Fibroblast of pulmonary artery (primary cell): ENCODE data around the gene SDK1.

Source experiments
- DNase-seq: peaks from one replicate; pipeline ENCODE4 v3.0.0-alpha.2; 2010; ENCODE audit warnings: low read depth
- H3K4me3 ChIP-seq: replicated peaks from 2 replicates; pipeline ENCODE4 v1.5.1; 2011; ENCODE audit warnings: low read depth, mild to moderate bottlenecking, control low read depth, low read length, moderate library complexity
- TF ChIP-seq, protein P1 (sequence below): IDR thresholded peaks from 2 replicates; pipeline ENCODE4 v1.5.1; 2011; ENCODE audit warnings: mild to moderate bottlenecking, control low read depth, low read length, inconsistent platforms; ENCODE audit errors: missing control alignments

SDK1 gene

DNA sequence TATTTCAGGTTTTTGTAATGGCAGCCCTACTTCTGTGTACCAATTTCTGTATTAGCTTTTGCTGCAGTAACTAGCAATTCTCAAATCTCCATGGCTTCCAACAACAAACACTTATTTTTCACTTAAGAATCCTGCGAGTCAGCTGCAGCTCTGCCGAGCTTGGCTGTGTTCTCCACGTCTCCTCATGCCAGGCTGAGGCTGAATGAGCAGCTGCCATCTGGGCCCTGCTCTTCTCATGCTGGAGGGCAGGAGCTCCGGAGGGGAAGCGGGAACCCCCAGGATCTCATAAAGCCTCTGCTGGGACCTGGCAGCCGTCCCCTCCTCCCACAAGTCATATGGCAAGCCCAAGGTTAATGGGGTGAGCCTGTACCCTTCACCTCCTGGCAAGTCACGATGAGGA is 591.1 kb downstream of the SDK1 start:
- TF ChIP-seq, protein P1, sequence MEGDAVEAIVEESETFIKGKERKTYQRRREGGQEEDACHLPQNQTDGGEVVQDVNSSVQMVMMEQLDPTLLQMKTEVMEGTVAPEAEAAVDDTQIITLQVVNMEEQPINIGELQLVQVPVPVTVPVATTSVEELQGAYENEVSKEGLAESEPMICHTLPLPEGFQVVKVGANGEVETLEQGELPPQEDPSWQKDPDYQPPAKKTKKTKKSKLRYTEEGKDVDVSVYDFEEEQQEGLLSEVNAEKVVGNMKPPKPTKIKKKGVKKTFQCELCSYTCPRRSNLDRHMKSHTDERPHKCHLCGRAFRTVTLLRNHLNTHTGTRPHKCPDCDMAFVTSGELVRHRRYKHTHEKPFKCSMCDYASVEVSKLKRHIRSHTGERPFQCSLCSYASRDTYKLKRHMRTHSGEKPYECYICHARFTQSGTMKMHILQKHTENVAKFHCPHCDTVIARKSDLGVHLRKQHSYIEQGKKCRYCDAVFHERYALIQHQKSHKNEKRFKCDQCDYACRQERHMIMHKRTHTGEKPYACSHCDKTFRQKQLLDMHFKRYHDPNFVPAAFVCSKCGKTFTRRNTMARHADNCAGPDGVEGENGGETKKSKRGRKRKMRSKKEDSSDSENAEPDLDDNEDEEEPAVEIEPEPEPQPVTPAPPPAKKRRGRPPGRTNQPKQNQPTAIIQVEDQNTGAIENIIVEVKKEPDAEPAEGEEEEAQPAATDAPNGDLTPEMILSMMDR, result no peak
- no peak overlapping the region for H3K4me3 ChIP-seq
- DNase-seq, result no peak

DNA sequence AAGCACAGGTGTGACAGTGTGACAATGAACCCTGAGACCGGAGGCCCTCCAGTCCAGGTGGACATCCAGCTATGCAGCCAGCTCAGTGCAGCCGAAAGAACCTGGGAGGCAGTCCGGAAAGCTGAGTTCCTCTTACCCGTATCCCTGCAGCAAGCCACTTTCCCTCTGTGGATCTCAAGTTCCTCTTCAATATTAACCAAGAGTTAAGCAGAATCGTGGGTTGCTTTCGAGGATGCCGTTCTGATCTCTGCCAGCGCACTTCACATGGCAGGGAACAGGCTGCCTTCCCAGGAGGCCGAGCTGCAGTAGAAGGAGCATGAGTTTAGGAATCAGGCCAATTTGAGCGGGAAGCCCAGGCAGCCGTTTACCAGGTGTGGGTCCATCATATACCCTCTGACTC is 591.6 kb downstream of the SDK1 start:
- no peak overlapping the region for H3K4me3 ChIP-seq
- no peak for DNase-seq
- TF ChIP-seq, protein P1, result no peak

DNA sequence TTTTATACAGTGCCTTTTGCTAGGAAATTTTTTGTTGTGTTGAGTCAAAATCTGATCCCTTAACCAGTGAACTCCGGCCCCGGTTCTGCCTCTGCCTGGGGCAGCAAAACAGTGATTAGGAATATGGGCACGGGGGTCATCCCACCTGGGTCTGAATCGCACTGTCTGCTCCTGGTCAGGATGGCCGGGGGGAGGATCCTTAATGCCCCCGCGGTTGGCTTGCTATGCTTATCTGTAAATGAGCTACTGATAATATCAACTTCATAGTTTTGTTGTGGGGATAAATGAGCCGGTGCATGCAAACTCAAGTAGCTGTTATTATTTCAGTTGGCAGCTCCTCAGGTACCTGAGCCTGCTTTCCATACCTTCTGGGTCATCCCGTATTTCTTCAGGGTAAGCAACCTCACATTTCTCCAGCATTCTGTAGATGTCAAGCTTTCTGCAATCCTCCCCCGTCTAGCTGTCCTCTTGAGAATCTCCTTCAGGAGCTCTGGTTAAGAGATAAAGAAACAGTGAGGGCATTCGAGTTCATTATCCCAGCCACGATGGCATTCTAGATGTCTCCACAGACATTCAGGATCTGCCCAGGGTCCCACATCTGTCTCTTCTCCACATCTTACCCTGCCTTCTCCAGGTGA is 592.2 kb downstream of the SDK1 start:
- TF ChIP-seq, protein P1, result no peak
- no peak for DNase-seq
- H3K4me3 ChIP-seq, result no peak overlapping the region

GRCh38 chr7:3893789-3894153 is 592.7 kb downstream of the SDK1 start:
- no peak overlapping the region for H3K4me3 ChIP-seq
- TF ChIP-seq, protein P1, result no peak

GRCh38 chr7:3895341-3896116 is 594.5 kb downstream of the SDK1 start:
- TF ChIP-seq, protein P1, result no peak
- DNase-seq, result no peak
- no peak overlapping the region for H3K4me3 ChIP-seq

More at GRCh38 chr7:3893789-3894153, 592.7 kb downstream of the SDK1 start:
- no peak for DNase-seq

- no peak overlapping the region for H3K4me3 ChIP-seq
- TF ChIP-seq, protein P1, result no peak
These were observed 595.2 kb downstream of the SDK1 start for GRCh38 chr7:3896169-3896765.

More at GRCh38 chr7:3896169-3896765, 595.2 kb downstream of the SDK1 start:
- no peak for DNase-seq
